Caco-2 (cell line): ENCODE data around the gene SARS2. TPM values are rescaled to one million over a fixed set of nuclear protein-coding genes. Genes with fewer than 3 reads are reported as not detected.
"Not testable (repeated sequence)": the region's sequence is repeated elsewhere in the genome, so short reads cannot be mapped to it uniquely, and the experiment has no call there.

ENCODE experiments used
- BruUV-seq: library from RNA; stranded (reverse); fragments of 400-500 nt; replicated peaks from 2 replicates; lab custom pipeline; 2021; lab: Mats Ljungman, UMichigan
- CTCF ChIA-PET: fragments of 300-600 bp; sonication (Branson Sonifier 250); formaldehyde crosslinking; loops from one replicate; lab custom pipeline; 2022; ENCODE audit warnings: antibody characterized with exemption; lab: Charles Lee
- POLR2A ChIA-PET: fragments of 300-600 bp; sonication (Branson Sonifier 250); formaldehyde crosslinking; loops from one replicate; lab custom pipeline; 2022; ENCODE audit warnings: antibody characterized with exemption; lab: Charles Lee
- DNase-seq, 2 experiments: peaks; one replicate each; pipeline versions ENCODE4 v3.0.0 to v3.0.0-alpha.2; 2020 to 2022
- H3K27me3 ChIP-seq: replicated peaks from 2 replicates; pipeline ENCODE4 v1.6.0; 2011; ENCODE audit warnings: low read length; ENCODE audit not compliant: control insufficient read depth, insufficient read depth
- H3K36me3 ChIP-seq: 2 replicates; pipeline ENCODE4 v1.5.1; 2011; ENCODE audit warnings: low read length; ENCODE audit not compliant: control insufficient read depth, insufficient read depth
- H3K4me1 ChIP-seq: fragments of 250-450 bp; sonication (Bioruptor Pico); 2 replicates; pipeline ENCODE4 v1.5.1; 2020; ENCODE audit warnings: mild to moderate bottlenecking
- H3K4me3 ChIP-seq: 2 replicates; pipeline ENCODE4 v1.5.1; 2011; ENCODE audit warnings: low read depth, mild to moderate bottlenecking, control low read depth, low read length
- H3K9me3 ChIP-seq: fragments of 250-450 bp; sonication (Bioruptor Pico); 2 replicates; pipeline ENCODE4 v1.5.1; 2020; ENCODE audit warnings: mild to moderate bottlenecking, moderate library complexity
- H3K27ac Mint-ChIP-seq: one replicate; pipeline ENCODE4 v1.8.0; 2022; ENCODE audit warnings: mixed read lengths; ENCODE audit not compliant: unreplicated experiment
- H3K27me3 Mint-ChIP-seq: one replicate; pipeline ENCODE4 v1.8.0; 2022; ENCODE audit warnings: mixed read lengths; ENCODE audit not compliant: insufficient read depth, unreplicated experiment
- H3K36me3 Mint-ChIP-seq: one replicate; pipeline ENCODE4 v1.8.0; 2022; ENCODE audit warnings: mild to moderate bottlenecking, mixed read lengths; ENCODE audit not compliant: insufficient read depth, unreplicated experiment
- H3K4me1 Mint-ChIP-seq: one replicate; pipeline ENCODE4 v1.8.0; 2022; ENCODE audit warnings: low read depth, mixed read lengths; ENCODE audit not compliant: unreplicated experiment
- H3K4me3 Mint-ChIP-seq: one replicate; pipeline ENCODE4 v1.8.0; 2022; ENCODE audit warnings: mild to moderate bottlenecking, moderate library complexity, mixed read lengths; ENCODE audit not compliant: unreplicated experiment
- H3K9me3 Mint-ChIP-seq: one replicate; pipeline ENCODE4 v1.8.0; 2022; ENCODE audit warnings: mixed read lengths; ENCODE audit not compliant: unreplicated experiment
- intact Hi-C: fragments of 100-400 bp; cut with micrococcal nuclease; formaldehyde crosslinking; loops from one replicate; pipeline ENCODE4 v1.10.0; 2022; ENCODE audit not compliant: unreplicated experiment
- total RNA-seq: library from RNA; stranded (reverse); gene quantifications from 2 replicates; pipeline ENCODE4 v1.2.3, GENCODE V29; 2022
- TF ChIP-seq, protein P1 (sequence below), 2 experiments: fragments of 200-600 bp in 1 of 2; IDR thresholded peaks; 1 replicate in 1 of 2; 2 replicates in 1 of 2; pipeline versions ENCODE4 v1.5.1 to v1.8.0; 2011 to 2022; ENCODE audit warnings: antibody characterized with exemption in 1 of 2, control low read depth in 1 of 2, inconsistent platforms in 1 of 2, low read depth in 1 of 2, low read length in 1 of 2, mild to moderate bottlenecking in 1 of 2, moderate library complexity in 1 of 2; ENCODE audit not compliant: insufficient read depth in 1 of 2, severe bottlenecking in 1 of 2, unreplicated experiment in 1 of 2

Gene SARS2
- total RNA-seq, 1 experiment from 2014 or later = 66.6 TPM

- intact Hi-C loops = no loop called here
- H3K27ac Mint-ChIP-seq = no peak overlapping the region
- ChIA-PET CTCF (interaction anchor here (0.7 kb wide), 1 partner anchor 10 kb away, joined by 3 read pairs; no protein-coding TSS in a partner anchor), POLR2A (no interaction called here)
- no peaks in the 10 kb centered on the region for H3K27me3 Mint-ChIP-seq
- H3K36me3 ChIP-seq = peaks cover 5% of the 10 kb centered on the region
- H3K9me3 Mint-ChIP-seq = no peaks in the 10 kb centered on the region
- no peaks in the 10 kb centered on the region for H3K9me3 ChIP-seq
- H3K27me3 ChIP-seq = no peaks in the 10 kb centered on the region
- no TSS peak for BruUV-seq
- H3K36me3 Mint-ChIP-seq = peaks cover 39% of the 10 kb centered on the region
- H3K4me1 Mint-ChIP-seq = no peaks in the 10 kb centered on the region
- no peak for DNase-seq
- H3K4me1 ChIP-seq = no peaks in the 10 kb centered on the region
- no peak overlapping the region for H3K4me3 Mint-ChIP-seq
- TF ChIP-seq, protein P1, sequence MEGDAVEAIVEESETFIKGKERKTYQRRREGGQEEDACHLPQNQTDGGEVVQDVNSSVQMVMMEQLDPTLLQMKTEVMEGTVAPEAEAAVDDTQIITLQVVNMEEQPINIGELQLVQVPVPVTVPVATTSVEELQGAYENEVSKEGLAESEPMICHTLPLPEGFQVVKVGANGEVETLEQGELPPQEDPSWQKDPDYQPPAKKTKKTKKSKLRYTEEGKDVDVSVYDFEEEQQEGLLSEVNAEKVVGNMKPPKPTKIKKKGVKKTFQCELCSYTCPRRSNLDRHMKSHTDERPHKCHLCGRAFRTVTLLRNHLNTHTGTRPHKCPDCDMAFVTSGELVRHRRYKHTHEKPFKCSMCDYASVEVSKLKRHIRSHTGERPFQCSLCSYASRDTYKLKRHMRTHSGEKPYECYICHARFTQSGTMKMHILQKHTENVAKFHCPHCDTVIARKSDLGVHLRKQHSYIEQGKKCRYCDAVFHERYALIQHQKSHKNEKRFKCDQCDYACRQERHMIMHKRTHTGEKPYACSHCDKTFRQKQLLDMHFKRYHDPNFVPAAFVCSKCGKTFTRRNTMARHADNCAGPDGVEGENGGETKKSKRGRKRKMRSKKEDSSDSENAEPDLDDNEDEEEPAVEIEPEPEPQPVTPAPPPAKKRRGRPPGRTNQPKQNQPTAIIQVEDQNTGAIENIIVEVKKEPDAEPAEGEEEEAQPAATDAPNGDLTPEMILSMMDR (IDR thresholded peaks at IDR 0.05; ENCODE audit: insufficient read depth in 1 of 2, low read depth in 1 of 2, low read length in 1 of 2, severe bottlenecking in 1 of 2, unreplicated experiment in 1 of 2) = no peak
- no peak overlapping the region for H3K4me3 ChIP-seq
Measured at GRCh38 chr19:38944981-38945506, 14.5 kb upstream of the SARS2 start.

DNA sequence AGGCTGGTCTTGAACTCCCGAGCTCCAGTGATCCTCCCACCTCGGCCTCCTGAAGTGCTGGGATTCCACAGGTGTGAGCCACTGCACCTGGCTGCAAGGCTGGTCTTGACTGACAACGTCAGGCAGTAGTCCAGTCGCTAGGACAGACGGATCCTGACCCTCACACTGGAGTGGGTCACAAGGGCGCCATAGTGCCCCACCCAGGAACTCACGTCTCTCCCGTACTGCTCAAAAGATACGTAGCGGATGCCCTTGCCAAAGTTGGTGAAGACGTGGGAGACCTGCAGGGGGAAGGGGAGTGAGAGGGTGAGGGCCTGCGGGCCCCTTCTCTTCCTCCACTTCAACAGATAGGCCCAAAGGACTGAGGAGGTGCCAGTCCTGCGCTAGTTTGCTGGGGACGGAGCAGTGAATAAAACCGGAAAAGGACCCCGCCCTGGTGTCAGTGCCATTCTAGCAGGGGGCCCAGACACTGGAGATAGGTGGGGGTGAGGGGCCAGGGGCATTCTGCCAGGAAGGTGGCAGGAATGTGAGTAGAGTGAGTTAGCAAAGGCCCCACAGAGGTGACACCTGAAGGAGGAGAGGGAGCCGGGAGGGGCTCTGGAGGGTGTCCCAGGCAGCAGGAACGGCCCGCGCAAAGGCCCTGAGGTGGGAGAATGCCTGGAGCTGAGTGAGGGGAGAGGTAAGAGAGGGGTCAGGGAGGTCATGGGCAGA lies 12.1 kb upstream of the SARS2 start:
- ChIA-PET POLR2A (no interaction called here), CTCF (no interaction called here)
- Mint-ChIP-seq H3K4me3 (no peak overlapping the region), H3K9me3 (no peaks in the 10 kb centered on the region), H3K27ac (no peak overlapping the region), H3K4me1 (no peaks in the 10 kb centered on the region), H3K36me3 (peaks cover 39% of the 10 kb centered on the region), H3K27me3 (no peaks in the 10 kb centered on the region)
- Histone ChIP-seq H3K9me3 (no peaks in the 10 kb centered on the region), H3K4me3 (no peak overlapping the region), H3K4me1 (no peaks in the 10 kb centered on the region), H3K36me3 (peaks cover 5% of the 10 kb centered on the region), H3K27me3 (no peaks in the 10 kb centered on the region)
- TF ChIP-seq, protein P1 (IDR thresholded peaks at IDR 0.05; ENCODE audit: insufficient read depth in 1 of 2, low read depth in 1 of 2, low read length in 1 of 2, severe bottlenecking in 1 of 2, unreplicated experiment in 1 of 2) = no peak
- intact Hi-C loops = no loop called here
- DNase-seq = no peak
- BruUV-seq = no TSS peak

DNA sequence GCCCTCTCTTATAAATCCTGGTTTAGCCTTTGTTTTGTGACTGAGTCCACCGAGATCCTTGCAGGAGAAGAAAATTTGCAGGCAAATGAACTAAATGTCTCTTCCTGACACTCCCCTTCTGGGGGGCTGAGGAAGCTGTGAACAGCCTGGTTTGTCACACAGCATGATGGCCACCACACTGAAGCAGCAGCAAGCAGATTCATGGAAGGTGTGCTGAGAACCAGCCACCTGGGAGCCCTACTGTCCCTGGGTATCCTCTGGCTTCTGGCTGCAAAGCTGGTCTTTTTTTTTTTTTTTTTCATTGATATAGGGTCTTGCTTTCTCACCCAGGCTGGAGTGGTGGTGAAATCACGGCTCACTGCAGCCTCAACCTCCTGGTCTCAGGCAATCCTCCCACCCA lies 11.4 kb upstream of the SARS2 start:
- H3K4me1 Mint-ChIP-seq = no peaks in the 10 kb centered on the region
- no peaks in the 10 kb centered on the region for H3K27me3 Mint-ChIP-seq
- Histone ChIP-seq H3K27me3 (no peaks in the 10 kb centered on the region), H3K9me3 (no peaks in the 10 kb centered on the region), H3K4me3 (no peak overlapping the region), H3K36me3 (peaks cover 5% of the 10 kb centered on the region), H3K4me1 (no peaks in the 10 kb centered on the region)
- H3K36me3 Mint-ChIP-seq = peaks cover 34% of the 10 kb centered on the region
- no peak overlapping the region for H3K4me3 Mint-ChIP-seq
- DNase-seq = no peak
- TF ChIP-seq, protein P1 (IDR thresholded peaks at IDR 0.05; ENCODE audit: insufficient read depth in 1 of 2, low read depth in 1 of 2, low read length in 1 of 2, severe bottlenecking in 1 of 2, unreplicated experiment in 1 of 2) = no peak
- no TSS peak for BruUV-seq
- POLR2A ChIA-PET = no interaction called here
- no peaks in the 10 kb centered on the region for H3K9me3 Mint-ChIP-seq
- no peak overlapping the region for H3K27ac Mint-ChIP-seq
- intact Hi-C loops = no loop called here
- CTCF ChIA-PET = no interaction called here

DNA sequence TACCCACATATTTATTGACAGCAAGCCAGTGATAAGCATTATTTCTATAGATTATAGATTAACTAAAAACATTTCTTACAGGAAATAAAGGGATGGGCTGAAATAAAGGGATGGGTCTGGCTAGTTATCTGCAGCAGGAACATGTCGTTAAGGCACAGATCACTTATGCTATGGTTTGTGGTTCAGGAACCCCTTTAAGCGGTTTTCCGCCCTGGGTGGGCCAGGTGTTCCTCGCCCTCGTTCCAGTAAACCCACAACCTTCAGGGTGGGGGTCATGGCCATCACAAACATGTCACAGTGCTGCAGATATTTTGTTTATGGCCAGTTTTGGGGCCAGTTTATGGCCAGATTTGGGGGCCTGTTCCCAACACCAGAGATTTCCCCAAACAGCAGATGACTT lies 10.9 kb upstream of the SARS2 start:
- H3K9me3 Mint-ChIP-seq, POLR2A ChIA-PET, intact Hi-C loops, H3K27me3 ChIP-seq, H3K4me1 ChIP-seq, H3K27ac Mint-ChIP-seq, H3K4me1 Mint-ChIP-seq, H3K4me3 Mint-ChIP-seq, H3K36me3 ChIP-seq, DNase-seq, H3K9me3 ChIP-seq, CTCF ChIA-PET, H3K27me3 Mint-ChIP-seq, H3K4me3 ChIP-seq: not testable (repeated sequence)
- peaks cover 28% of the 10 kb centered on the region for H3K36me3 Mint-ChIP-seq
- BruUV-seq = TSS peak; percentile 34
